Stimulated activated CD8-positive, alpha-beta memory T cell treated with anti-CD3 and anti-CD28 coated beads, Interleukin-15, amount 100 ng/mL, for 1 hour (primary cell): ENCODE data around the gene CD300LD.
"Not testable (repeated sequence)": the region's sequence is repeated elsewhere in the genome, so short reads cannot be mapped to it uniquely, and the experiment has no call there.

Experiments
- DNase-seq: peaks from one replicate; pipeline ENCODE4 v3.0.0-alpha.2; 2020; ENCODE audit warnings: low read depth

The CD300LD gene

DNA sequence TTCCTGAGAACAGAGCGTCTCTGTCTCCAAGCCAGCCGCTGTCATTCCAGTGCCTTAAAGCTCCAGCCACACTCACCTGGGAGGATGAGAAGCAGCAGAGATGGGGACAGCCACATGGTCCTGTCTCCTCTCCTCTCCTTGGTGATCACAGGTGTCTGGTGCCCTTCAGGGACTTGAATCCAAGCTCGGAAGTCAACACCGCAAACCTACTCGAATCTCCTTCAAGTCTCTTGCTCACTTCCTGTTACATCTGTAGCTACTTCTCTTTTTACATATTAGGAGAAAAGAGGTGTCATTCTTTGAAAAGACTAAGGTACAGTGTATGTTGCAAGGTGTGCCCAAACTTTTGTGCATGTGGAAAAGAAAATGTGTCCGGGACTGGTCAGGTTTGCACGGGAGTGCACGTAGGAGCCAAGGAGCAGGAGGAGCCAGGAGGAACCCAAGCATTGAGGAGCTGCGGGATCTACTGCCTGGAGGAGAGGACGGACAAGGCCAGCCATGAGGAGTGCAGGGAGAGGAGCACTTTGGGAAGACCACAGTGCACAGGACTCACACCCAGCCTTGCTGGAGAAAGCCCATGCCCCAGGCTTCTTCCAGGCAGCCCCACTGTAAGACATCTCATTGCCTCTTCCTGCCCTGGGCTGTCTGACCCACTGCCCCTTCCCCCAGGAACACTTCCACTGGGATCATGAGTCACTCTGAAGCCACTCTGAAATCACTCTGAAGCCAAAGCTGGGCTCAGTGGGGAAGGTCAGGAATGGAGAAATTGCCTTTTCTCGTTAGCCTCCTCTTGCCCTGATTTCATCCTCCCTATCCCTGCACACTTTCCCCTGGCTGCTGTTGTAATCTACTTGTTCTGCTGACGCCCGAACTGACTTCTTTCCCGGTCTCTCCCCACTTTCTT, at the start of gene CD300LD:
CD300LD (minus strand) TSS at position 197 of the 904 bp plus-strand sequence; CDS start at position 116, 81 bp downstream.
- no peak for DNase-seq

DNA sequence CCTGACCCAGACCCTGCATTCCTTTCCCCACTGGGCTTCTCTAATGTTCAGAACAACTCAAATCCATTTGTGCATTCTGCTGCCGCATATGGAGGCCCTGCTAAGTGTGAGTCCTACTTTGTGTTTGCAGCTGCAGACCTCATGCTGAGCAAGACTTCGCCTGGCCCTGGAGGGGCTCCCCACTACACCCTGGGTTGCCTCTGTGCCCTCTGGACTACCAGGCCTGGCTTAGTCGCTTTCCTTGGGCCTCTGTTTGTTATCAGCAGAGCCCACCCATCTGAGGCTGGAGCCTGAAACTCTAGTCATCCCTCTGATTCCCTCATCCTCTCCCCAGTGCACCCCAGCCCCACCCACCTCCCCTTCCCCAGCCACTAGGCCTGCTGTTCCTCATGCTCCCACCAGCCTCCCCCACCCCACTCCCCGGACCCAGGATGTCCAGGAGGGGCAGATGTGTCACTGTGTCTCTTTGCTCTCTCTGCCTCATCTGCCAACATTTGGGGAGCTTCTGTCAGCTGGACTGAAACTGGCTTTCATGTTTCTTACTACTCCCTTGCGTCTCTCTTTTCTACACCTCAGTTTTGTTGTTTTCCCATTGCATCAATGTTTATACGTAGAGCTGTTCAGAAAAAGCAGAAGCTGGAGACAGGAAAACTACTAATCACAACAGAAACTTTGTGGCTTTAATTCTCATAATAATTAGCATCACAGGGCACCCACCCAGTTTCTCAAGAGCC, 49.3 kb upstream of the CD300LD start:
- DNase-seq: no peak

- no peak for DNase-seq
Observed at GRCh38 chr17:74639704-74640151, 47.6 kb upstream of the CD300LD start.

GRCh38 chr17:74637926-74638325, 45.8 kb upstream of the CD300LD start:
- no peak for DNase-seq

DNA sequence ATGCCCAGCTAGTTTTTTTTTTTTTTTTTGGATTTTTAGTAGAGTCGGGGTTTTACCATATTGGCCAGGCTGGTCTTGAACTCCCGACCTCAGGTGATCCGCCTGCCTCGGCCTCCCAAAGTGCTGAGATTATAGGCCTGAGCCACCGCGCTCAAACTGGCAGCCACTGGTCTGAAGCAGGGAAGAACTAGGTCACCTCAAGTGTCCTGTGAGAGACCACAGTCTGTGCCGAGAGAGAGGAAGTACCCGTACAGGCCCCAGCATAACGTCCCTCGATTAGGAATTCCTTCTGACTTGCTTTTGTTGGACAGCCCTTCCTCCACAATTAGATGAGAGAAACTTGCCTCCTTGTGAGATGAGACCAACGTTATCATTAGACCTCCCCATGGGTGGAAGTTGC, 45.2 kb upstream of the CD300LD start:
- no peak for DNase-seq

DNA sequence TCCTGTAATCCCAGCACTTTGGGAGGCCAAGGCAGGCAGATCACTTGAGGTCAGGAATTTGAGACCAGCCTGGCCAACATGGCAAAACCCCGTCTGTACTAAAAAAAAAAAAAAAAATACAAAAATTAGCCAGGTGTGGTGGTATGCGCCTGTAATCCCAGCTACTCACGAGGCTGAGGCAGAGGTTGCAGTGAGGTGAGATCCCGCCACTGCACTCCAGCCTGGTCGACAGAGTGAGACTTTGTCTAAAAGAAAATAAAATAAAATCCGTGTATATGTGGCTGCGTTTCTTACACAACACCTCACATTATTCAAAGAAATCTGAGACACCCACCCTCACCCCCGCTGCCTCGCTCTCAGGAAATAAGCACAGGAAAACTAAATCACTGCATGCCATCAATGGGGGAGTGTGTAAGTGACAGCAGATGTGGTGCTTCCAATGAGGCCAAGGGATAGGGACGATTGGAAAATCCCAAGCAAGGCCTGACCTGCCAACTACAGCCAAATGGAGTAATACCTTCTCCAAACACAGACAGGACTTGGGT, 44.5 kb upstream of the CD300LD start:
- not testable (repeated sequence) for DNase-seq

DNA sequence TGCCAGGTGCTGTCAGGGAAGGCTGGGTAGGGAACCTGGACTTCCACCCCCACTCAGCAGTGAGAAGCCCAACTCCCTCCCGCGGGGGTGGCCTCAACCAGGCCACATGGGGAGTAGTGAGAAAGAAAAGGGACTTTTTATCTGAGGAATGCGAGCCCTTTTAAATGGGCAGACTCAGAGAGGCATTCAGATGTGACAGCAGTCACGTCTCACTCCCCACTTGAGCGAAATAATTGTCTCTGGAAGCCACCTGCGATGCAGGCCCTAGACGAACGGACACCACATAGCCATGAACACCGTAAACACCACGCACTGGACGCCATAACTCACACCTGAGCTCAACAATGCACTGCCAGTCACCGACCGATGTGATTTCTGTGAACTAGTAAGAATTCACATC, 43.3 kb upstream of the CD300LD start:
- DNase-seq: no peak

DNA sequence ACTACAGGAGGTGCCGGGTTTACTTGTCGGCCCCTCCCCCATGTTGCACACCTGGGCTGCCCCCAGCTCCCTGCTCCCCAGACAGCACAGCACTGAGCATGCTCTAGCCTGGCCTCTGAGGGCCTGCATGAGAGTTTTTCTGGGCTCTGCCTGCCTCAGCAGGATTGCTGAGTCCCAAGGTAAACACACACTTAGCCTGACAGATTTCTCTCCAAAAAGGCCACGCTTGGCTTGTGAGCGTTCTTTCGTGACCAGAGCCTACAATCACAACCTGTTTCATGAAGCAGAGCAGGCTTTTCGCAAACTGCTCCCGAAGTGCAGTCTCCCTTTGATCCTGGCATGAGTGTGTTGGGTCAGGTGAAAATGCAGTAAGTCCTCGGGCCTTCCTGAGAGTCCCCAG, 41.2 kb upstream of the CD300LD start:
- DNase-seq: no peak

DNA sequence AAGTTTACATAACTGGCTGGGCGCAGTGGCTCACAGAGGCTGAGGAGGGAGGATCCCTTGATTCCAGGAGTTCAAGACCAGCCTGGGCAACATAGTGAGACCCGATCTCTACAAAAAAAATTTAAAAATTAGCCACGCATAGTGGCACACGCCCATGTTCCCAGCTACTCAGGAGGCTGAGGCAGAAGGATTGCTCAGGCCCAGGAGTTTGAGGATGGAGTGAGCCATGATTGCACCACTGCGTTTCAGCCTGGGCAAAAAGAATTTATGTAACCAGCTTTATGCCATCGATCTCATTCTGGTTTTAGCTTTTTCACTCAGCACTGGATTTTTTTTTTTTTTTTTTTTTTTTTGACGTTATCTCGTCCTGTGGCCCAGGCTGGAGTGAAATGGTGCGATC, 40.5 kb upstream of the CD300LD start:
- no peak for DNase-seq

DNA sequence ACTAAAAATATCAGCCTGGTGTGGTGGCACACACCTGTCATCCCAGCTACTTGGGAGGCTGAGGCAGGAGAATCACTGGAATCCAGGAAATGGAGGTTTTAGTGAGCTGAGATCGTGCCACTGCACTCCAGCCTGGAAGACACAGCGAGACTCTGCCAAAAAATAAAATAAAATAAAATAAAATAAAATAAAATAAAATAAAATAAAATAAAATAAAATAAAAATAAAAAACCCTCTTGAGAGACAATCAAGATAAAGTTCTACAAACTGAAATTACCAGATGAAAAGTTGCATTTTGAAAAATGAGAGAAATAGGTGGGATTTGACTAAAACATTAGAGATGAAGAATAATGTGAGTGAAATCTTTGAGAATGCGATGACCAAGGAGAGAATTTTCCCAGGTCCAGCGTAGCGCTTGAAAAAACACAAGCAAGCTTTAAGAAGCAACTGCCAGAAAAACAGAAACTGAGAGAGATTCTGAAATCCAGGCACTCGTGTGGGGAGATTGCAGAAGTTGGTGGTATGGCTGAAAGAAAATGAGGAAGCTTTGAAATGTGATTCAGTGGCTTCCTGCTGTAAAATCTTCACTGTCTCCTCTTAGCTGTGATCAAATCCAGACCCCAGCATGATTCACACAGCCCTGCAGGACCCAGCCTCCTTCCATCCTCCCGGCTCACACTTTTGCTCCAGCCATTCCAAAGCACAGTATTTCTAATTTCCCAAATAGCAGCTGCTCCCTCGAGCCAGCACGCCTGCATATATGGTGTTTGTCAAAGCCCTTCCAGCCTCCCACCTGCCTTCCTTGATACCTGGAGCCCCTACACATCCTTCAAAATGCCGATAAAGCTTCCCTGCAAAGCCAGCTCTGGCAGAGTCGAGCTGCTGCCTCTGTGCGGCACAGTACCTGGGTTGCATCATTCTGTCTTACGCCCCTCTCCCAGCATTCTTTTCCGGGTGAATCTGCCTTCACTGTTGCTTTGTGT, 39.7 kb upstream of the CD300LD start:
- DNase-seq: no peak

- DNase-seq: not testable (repeated sequence)
Observed at GRCh38 chr17:74630251-74630650, 38.2 kb upstream of the CD300LD start.

- no peak for DNase-seq
Observed at GRCh38 chr17:74625661-74626060, 33.6 kb upstream of the CD300LD start.

DNA sequence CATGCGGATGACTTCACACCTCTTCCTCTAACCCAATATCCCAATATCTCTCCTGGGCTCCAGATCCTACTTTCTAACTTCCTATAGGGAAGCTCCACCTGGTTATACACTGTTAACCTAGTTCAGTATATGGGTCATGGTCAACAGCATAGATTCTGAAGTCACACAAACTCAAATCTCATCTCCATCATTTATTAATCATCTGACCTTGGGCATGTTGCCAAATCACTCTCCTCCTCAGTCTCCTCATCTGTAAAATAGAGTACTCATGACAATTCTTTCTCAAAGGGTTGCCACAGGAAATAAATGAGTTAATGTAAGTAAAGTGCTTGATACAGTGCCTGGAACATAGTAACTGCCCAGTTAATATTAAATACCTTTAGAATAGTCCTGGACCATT, 32.0 kb upstream of the CD300LD start:
- no peak for DNase-seq

DNA sequence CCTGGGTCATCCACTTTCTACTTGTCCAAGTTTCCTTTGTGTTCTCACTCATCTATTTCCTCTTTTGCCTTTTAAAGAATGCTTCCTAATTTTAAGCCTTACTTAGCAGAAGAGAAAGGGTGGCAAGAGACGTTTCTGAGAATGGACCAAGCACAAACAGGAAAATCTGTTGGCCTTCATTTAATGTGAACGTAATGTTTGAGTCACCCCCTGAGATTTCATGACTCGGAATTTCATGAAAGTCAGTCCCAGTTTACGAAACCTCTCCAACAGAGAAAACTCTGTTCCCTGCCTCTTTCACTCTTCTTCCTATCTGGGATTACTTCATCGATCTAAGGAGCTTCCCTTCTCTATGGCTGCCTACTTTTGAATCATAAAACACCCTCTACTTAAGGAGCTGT, 31.6 kb upstream of the CD300LD start, which contains the start of gene CD300E:
CD300E (minus strand) TSS at position 46 of the 401 bp plus-strand sequence. CDS start 117 bp downstream, outside the sequence.
- no peak for DNase-seq

GRCh38 chr17:74619077-74619673, 27.1 kb upstream of the CD300LD start:
- no peak for DNase-seq

DNA sequence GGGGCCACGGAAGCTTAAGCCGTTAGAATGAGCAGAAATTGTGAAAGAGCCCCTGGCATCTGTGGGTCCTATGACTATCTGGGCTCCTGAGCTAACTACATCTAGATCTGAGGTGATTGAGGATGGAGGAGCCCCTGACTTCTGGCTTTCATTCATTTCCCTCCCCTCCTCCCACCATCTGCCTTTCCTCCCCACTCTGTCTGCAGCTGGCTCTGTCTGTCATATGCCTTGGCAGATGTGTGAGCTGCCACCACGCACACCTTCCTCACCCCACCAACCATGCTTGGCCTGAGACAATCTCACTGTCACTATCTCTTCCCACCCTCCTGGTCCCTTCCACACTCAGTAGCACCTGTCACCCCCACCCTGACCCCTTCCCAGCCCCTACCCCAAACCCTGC, 26.4 kb upstream of the CD300LD start:
- DNase-seq: no peak

- DNase-seq: no peak
Observed at GRCh38 chr17:74616696-74617095, 24.6 kb upstream of the CD300LD start.

DNA sequence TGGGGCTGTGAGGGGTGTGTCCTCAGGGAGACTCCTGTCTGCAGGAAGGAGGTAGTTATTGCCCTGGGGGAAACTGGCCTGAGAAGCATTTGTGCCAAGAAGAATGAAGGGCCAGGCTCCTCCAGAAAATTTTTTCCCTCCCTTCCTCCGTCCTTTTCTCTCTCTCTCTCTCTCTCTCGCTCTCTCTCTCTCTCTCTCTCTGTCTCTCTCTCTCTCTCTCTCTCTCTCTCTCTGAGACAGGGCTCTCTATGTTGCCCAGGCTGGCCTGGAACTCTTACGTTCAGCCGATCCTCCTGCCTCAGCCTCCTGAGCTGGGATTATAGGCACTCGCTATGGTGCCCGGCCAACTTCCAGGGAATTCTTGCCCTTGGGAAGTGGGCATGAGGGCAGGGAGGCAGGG, 20.0 kb upstream of the CD300LD start:
- DNase-seq: no peak

DNA sequence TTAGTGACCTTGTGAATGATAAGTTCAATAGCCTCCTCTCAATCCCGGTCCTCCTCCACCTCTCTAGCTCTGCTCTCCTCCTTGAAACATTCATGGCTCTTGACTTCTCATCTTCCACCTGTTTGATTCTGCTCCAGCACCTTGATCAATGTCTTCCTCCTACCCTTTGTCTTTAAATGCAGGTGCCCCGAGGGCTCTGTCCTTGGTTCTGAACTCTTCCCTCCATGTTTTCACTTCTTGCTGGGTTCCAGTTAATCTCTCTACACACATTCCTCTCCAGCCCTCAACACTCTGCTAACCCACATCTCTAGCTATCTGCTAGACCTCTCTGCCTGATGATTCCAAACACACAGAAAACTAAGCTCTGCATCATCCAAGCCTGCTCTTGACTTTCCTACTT, 18.0 kb upstream of the CD300LD start:
- DNase-seq: no peak

GRCh38 chr17:74608511-74608910, 16.4 kb upstream of the CD300LD start:
- no peak for DNase-seq

DNA sequence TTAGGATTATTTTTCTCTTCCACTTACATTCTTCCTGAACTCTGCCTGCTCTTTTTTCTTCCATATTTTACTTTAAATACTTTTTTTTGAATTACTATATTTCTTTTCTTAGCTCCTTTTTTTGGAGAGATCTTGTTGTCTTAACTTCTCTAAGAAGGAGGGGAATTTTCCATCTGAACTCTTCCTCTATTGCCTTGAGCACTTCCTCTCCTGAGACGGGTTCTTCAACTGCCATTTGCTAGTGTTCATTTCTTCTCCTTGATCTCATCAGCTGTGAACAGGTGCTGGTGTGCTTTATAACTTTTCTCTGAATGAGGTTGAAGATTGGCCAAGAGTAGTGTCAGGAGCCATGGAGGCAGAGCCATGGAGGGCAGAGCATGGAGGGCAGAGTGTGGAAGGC, 15.1 kb upstream of the CD300LD start:
- DNase-seq: no peak
